ENCODE results near the gene MISP3. TPM values are rescaled to one million over a fixed set of nuclear protein-coding genes. Genes with fewer than 3 reads are reported as not detected.

The MISP3 gene
- total and polyA plus RNA-seq, 9 of the 15 experiments (the other 6 are each of a cell fraction or from before 2014, with no cell fraction given) = 0.25 to 5.6 (median 1.6) TPM

GRCh38 chr19:14080887-14081796 is 8.6 kb downstream of the MISP3 start (continued):
- TF ChIP-seq JUNB (CRISPR knock-in tag; conservative IDR thresholded peaks at IDR 0.05) = no peak
- no peak for TF ChIP-seq BACH1 (tag; IDR thresholded peaks at IDR 0.05)
- no peak for TF ChIP-seq ETS2 (tag; IDR thresholded peaks at IDR 0.05; ENCODE audit: borderline replicate concordance, poor library complexity, severe bottlenecking)
- no peak for TF ChIP-seq DACH1 (IDR thresholded peaks at IDR 0.05; ENCODE audit: partially characterized antibody)
- no peak for TF ChIP-seq THRAP3 (IDR thresholded peaks at IDR 0.05; ENCODE audit: borderline replicate concordance)
- peak; percentile 91 for TF ChIP-seq RBFOX2 (IDR thresholded peaks at IDR 0.05; ENCODE audit: low read depth, low read length)
- TF ChIP-seq NONO (IDR thresholded peaks at IDR 0.05; ENCODE audit: low read depth in 2 of 2, low read length in 1 of 2) = no peak
- TF ChIP-seq MYBL2 (IDR thresholded peaks at IDR 0.05; ENCODE audit: low read depth) = no peak
- no peak for TF ChIP-seq MYBL2 (CRISPR knock-in tag; IDR thresholded peaks at IDR 0.05; ENCODE audit: borderline replicate concordance)
- TF ChIP-seq, protein P1, sequence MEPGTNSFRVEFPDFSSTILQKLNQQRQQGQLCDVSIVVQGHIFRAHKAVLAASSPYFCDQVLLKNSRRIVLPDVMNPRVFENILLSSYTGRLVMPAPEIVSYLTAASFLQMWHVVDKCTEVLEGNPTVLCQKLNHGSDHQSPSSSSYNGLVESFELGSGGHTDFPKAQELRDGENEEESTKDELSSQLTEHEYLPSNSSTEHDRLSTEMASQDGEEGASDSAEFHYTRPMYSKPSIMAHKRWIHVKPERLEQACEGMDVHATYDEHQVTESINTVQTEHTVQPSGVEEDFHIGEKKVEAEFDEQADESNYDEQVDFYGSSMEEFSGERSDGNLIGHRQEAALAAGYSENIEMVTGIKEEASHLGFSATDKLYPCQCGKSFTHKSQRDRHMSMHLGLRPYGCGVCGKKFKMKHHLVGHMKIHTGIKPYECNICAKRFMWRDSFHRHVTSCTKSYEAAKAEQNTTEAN (CRISPR knock-in tag; IDR thresholded peaks at IDR 0.05) = 0 out of 2 replicates have a peak, but pooled peaks have one; percentile 36
- no peak for TF ChIP-seq KLF1 (tag; IDR thresholded peaks at IDR 0.05)
- no peak for TF ChIP-seq NFIC (IDR thresholded peaks at IDR 0.05)
- TF ChIP-seq BRD4 (IDR thresholded peaks at IDR 0.05) = no peak
- no peak for TF ChIP-seq RBM34 (IDR thresholded peaks at IDR 0.05; ENCODE audit: borderline replicate concordance, insufficient read depth, low read length)
- no peak for TF ChIP-seq ZNF561 (CRISPR knock-in tag; conservative IDR thresholded peaks at IDR 0.05)
- TF ChIP-seq ZNF398 (CRISPR knock-in tag; IDR thresholded peaks at IDR 0.05) = no peak
- TF ChIP-seq ZNF140 (CRISPR knock-in tag; IDR thresholded peaks at IDR 0.05) = no peak
- 0 out of 2 replicates have a peak, but pooled peaks have one; percentile 33 for TF ChIP-seq FOXP1 (CRISPR knock-in tag; IDR thresholded peaks at IDR 0.05)
- no peak for TF ChIP-seq TRIM28 (IDR thresholded peaks at IDR 0.05)
- TF ChIP-seq SREBF2 (CRISPR knock-in tag; IDR thresholded peaks at IDR 0.05) = no peak
- no peak for TF ChIP-seq ZFP36 (IDR thresholded peaks at IDR 0.05; ENCODE audit: low read depth, low read length, partially characterized antibody)
- no peak for TF ChIP-seq FOXP4 (CRISPR knock-in tag; IDR thresholded peaks at IDR 0.05; ENCODE audit: borderline replicate concordance)
- peak; percentile 46; the same call in 1 of the 2 replicates for TF ChIP-seq ZNF263 (CRISPR knock-in tag; IDR thresholded peaks at IDR 0.05; ENCODE audit: borderline replicate concordance)
- TF ChIP-seq ZNF174 (CRISPR knock-in tag; IDR thresholded peaks at IDR 0.05) = no peak
